ENCODE results near the gene CYP4F11.
"Not testable (repeated sequence)": the region's sequence is repeated elsewhere in the genome, so short reads cannot be mapped to it uniquely, and the experiment has no call there.

Gene CYP4F11

DNA sequence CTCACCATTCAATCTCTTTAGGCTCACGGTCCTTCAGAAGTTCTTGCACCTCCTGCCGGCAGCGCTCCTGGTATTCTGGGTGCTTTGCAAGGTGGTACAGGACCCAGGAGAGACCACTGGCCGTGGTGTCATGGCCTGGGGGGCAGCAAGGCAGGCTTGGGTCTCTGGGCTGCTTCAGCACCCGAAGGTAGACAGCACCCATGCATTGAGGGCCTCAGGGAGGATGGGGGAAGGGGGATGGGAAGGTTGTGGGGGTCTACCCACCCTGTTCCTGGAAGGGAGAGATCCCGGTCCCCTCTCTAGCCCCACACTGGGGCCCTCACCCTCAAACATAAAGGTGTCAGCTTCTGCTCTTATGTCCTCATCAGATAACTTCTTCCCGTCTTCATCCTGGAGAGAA lies 48.4 kb downstream of the CYP4F11 start:
- in situ Hi-C loops (cut with MboI; ENCODE audit: low sequenced_read_pairs), result no loop called here

DNA sequence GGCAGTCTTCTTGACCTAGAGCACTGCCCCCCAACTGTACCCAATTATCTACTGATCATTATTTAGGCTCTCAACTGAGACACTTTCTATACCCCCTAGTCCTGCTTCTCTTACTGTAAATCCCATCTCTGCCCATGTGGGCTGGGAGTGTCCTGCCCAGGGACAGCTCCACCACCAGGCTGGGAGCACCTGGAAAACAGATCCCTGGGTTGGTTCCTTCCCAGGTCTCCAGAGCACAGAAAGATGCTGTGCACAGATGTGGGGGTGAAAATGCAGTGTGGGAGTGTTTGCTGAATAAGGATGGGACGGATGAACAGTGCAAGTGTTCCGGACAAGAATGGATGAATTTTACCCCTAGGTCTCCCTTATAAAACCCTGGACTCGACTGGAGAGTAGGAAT lies 49.2 kb downstream of the CYP4F11 start:
- in situ Hi-C loops (cut with MboI; ENCODE audit: low sequenced_read_pairs), result no loop called here

DNA sequence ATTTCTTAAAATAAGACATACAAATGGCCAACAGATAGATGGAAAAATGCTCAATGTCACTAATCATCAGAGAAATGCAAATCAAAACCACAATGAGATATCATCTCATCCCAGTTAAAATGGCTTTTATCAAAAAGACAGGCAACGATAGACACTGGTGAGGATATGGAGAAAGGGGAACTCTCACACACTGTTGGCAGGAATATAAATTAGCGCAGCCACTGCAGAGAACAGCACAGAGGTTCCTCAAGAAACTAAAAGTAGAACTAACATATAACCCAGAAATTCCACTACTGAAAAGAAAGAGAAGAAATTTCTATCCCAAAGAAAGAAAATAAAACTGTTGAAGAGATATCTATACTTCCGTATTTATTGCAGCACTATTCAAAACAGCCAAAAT lies 51.0 kb downstream of the CYP4F11 start:
- in situ Hi-C loops (cut with MboI; ENCODE audit: low sequenced_read_pairs), result not testable (repeated sequence)

DNA sequence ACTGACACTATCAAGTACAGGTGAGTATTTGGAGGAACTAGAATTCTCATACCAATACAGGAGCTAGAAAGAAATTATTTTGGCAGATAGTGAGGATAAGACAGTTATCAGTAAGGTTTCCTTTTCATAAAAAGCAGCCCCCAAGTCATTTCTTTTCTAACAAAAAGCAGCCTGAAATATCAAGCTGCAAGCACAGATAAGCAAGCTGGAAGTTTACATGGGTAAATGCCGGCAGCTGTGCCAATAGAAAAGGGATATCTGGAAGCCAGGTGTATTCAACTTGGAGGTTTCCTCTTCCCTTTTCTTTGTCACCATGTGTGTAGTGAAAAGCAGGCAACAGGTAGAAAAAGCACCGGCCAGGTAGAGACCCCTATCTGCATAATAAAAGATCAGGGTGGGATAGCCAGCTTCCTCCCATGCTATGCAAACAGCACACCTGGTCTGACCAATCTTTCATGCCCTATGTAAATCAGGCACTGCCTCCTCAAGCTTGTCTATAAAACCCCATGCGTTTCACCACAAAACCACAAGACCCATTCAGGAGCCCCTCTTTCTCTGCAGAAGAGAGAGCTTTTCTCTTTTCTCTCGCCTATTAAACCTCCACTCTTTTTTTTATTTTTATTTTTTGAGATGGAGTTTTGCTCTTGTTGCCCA lies 59.4 kb downstream of the CYP4F11 start:
- in situ Hi-C loops (cut with MboI; ENCODE audit: low sequenced_read_pairs), result no loop called here

DNA sequence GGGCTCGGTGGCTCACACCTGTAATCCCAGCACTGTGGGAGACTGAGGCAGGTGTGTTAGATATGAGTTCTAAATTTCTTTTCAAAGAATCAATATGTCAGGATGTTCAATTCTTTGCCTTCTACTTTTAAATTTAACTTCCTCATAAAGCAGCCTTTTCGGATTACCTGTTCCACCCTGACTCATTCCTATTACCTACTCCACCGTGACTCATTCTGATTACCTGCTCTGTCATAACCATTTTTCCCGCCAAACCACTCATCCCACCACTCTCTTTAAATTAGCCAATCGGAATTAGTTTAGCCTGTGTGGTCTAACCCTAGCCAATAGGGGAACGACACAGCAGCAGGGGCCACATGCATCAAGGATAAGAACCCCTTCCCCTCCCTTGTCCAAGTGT lies 60.6 kb downstream of the CYP4F11 start:
- in situ Hi-C loops (cut with MboI; ENCODE audit: low sequenced_read_pairs), result not testable (repeated sequence)

DNA sequence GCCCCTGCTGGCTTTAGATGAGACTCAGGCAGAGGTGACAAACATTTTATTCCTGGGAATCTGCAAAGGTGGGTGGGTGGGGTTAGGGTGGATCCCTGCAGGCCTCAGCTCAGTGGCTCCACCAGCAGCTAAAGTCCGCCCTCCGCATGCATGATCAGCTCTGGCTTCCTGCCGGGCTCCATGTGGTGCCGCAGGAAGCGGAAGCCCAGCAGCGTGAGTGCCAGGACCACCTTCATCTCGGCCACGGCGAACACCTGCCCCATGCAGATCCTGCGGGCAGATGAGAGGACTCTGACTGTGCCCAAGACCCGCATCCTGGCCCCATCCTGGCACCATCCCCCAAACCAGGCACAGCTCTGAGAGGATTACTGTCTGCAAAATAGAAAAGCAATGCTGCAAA lies 62.8 kb downstream of the CYP4F11 start:
- in situ Hi-C loops (cut with MboI; ENCODE audit: low sequenced_read_pairs), result no loop called here

DNA sequence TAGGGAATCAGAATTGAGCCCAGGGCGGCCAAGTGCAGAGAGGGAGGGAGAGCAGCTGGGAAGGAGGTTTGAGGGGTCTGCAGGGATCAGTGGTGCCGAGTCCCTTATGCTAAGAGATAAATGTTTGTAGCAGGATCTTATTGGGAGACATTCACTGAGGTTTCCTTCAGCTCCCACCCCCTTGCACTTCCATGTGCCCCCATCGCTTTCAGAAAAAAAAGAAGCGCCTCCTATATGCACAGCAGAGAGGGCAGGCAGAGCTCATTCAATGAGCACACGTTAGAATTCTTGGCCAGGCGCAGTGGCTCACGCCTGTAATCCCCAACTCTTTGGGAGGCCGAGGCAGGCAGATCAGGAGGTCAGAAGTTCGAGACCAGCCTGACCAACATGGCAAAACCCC lies 64.5 kb downstream of the CYP4F11 start:
- in situ Hi-C loops (cut with MboI; ENCODE audit: low sequenced_read_pairs), result no loop called here

DNA sequence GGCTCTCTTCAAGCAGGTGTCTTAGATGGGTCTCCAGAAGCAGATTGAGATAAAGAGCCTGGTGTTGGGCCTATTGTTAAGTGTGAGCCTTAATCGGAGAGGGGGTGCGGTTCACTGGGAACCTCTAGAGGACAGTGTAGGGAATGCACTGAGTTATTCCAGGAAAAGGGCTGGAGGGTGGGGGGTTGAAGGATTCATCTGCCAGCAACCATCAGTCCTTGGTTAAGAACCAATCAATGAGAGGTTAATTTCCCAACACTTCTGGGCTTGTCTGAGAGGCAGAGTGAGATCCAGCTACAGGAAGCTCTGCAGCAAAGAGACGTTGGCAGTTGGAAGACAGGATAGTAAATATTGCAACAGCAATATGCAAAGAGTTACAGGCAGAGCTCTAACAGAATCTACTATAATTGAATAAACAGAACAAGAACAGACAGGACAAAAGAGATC lies 65.2 kb downstream of the CYP4F11 start:
- in situ Hi-C loops (cut with MboI; ENCODE audit: low sequenced_read_pairs), result no loop called here

DNA sequence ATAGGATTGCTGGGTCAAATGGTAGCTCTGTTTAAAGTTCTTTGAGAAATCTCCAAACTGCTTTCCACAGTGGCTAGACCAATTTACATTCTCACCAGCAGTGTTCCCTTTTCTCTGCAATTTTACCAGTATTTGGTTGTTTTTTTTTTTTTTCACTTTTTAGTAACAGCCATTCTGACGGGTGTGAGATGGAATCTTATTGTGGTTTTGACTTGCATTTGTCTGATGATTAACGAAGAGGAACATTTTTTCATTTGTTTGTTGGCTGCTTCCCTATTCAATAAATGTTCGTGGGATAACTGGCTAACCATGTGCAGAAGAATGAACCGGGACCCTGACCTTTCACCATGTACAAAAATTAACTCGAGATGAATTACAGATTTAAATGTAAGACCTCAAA lies 67.7 kb downstream of the CYP4F11 start:
- in situ Hi-C loops (cut with MboI; ENCODE audit: low sequenced_read_pairs), result no loop called here

DNA sequence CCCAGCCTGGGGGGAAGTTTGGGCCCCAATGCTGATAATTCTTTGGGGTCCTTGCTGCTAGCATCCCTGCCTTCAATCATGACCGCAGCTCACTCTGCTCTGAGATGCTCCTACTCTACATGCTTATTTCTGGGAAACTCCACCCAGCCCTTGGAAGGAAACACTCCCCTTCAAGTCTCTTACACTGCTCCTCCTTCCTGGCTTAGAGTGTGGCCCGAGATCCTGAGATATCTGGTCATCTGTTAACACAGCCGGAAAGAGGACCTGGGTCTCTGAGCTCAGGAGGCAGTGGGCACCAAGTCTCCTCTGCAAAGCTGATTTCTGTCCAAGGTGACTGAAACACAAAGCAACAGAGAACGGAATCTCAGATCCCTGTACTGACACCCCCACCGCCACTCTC lies 69.5 kb downstream of the CYP4F11 start:
- in situ Hi-C loops (cut with MboI; ENCODE audit: low sequenced_read_pairs), result no loop called here

DNA sequence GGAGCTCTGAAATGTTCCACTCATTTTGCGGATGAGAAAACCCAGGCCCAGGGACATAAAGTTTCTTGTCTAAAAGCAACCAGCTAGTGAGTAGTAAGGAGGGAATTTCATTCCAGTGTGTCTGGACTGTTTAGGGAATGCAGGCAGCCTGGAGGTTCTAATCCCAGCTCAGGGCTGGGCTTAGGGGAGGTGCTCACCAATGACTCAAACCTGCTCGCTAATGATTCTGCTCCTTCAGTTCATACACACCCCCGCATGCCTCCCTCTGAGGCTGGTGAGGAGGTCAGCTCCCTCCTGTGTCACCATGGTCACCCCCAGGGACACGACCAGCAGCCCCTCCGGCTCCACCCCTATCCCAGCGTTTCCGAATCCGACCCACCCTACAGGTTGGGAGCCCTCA lies 71.1 kb downstream of the CYP4F11 start:
- in situ Hi-C loops (cut with MboI; ENCODE audit: low sequenced_read_pairs), result no loop called here

DNA sequence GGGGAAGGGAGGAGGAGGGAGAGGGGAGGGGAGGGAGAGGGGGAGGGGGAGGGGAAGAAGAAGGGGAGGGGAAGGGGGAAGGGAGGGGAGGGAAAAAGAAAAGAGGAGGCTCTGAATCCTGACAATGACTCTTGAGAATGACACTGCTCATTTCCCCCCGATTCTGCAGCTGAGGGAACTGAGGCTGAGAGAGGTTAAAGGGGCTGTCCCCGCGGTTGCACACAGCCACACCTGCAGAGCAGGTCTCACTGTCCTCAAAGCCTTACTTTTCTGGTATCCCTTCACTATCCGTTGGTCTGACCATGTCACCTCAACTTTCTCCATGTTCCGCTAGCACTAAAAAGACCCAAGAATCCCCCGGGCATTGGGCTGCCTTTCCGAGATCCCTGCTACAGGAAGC lies 71.9 kb downstream of the CYP4F11 start:
- in situ Hi-C loops (cut with MboI; ENCODE audit: low sequenced_read_pairs), result no loop called here
